NCI-H1105 (cell line): ENCODE data around the gene CHRND.
"Not testable (repeated sequence)": the region's sequence is repeated elsewhere in the genome, so short reads cannot be mapped to it uniquely, and the experiment has no call there.

Experiments used
- DNase-seq: peaks from one replicate; lab custom pipeline; 2025; lab: John Stamatoyannopoulos, UW

Gene CHRND

GRCh38 chr2:232528746-232529460, 2.9 kb downstream of the CHRND start:
- no peak for DNase-seq

DNA sequence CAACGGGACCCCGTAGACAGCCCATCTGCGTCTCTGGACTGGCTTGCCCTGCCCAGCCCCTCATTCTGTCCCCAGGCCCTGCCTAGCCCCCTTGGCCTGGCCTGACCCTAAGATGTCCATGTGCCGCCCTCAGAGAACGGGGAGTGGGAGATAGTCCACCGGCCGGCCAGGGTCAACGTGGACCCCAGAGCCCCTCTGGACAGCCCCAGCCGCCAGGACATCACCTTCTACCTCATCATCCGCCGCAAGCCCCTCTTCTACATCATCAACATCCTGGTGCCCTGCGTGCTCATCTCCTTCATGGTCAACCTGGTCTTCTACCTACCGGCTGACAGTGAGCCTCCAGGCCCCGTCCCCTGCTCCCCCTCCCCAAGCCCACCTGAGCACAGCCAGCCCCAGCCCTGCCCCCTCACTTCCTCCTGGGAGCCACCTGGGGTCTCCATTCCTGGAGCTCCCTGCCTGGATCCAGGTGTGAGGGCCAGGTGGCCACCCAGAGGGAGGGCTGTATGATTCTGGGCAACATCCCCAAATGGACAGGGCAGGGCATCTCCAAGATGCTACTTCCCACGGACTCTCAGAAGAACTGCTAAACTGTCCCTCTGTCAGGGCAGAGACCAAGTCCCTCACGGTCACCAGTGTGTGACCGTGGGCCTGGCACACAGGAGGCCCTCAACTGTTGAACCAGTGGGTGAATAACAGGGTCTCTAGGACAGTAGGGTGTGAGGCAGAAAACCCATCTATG, 4.0 kb downstream of the CHRND start:
- DNase-seq: no peak

- no peak for DNase-seq
Measured at GRCh38 chr2:232530626-232531260, 4.8 kb downstream of the CHRND start.

GRCh38 chr2:232532419-232532818, 6.5 kb downstream of the CHRND start:
- no peak for DNase-seq

DNA sequence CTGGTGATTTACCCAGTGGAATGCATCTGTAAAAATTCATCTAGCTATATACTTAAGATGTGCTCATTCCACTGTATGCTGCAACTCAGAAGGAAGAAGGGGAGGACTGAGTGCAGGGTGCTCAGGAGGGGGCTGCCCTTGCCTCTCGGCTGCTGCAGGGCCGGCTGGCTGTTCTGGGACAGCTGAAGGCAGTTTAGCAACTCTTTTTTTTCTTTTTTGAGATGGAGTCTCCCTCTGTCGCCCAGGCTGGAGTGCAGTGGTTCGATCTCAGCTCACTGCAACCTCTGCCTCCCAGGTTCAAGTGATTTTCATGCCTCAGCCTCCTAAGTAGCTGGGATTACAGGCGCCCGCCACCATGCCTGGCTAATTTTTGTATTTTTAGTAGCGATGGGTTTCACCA, 6.9 kb downstream of the CHRND start:
- DNase-seq: not testable (repeated sequence)

- no peak for DNase-seq
Measured at GRCh38 chr2:232533944-232534710, 8.2 kb downstream of the CHRND start.

DNA sequence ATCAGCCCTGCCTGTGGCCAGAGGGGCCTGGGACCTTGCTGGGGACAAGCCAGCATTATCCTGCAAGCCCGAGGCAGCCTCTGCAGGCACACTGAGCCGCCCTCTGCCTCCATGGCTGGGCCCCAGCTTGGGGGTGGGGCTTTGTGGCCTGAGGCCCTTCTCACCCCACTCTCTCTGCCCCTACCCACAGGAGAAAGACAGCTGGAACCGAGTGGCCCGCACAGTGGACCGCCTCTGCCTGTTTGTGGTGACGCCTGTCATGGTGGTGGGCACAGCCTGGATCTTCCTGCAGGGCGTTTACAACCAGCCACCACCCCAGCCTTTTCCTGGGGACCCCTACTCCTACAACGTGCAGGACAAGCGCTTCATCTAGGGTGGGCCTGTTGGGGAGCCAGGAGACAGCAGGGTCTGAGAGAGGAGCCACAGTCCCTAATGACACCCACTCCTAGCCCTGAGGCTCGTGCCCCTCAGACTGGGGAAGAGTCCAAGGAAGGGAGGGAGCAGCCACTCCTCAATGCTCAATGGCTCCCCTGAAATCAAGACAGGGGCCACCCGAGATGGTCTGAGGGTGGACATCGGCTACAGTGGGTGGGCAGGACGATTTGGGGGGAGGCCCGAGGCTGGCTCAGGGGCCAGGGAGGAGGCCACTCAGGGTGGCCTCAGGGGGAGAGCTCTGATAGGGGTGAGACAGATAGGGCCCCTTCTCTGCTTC, 9.1 kb downstream of the CHRND start:
- no peak for DNase-seq

DNA sequence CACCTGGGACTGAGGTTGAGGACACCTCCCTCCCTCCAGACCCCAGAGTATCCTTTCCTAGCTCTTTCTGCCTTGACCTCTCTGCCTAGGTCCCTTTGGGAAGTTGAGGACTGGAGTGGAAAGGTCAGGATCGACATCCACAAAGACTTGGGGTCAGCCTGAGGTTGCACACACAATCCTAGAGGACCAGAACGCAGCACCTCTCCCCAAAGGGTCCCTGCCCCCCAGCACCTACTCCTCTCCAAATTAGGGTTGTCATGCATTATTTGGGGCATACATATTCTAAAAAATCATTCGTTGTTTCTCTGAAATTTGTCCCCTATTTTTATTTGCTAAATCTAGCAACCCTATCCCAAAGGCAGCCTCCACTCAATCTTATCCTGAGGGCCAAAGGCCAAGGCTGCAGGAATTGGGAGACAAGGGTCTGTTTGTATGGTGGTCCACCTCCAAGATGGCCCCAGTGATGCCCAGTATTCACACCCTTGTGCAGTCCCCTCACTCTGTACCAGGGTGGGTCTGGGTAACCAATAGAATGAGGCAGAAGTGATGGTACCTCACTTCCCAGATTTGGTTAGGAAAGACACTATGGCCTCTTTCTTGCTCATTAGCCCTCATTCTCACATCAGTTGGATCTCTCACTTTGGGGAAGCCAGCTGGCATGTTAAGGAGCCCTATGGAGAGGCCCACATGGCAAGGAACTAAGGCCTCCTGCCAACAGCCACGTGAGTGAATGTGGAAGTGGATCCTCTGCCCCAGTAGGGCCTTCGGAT, 10.0 kb downstream of the CHRND start:
- DNase-seq: no peak

DNA sequence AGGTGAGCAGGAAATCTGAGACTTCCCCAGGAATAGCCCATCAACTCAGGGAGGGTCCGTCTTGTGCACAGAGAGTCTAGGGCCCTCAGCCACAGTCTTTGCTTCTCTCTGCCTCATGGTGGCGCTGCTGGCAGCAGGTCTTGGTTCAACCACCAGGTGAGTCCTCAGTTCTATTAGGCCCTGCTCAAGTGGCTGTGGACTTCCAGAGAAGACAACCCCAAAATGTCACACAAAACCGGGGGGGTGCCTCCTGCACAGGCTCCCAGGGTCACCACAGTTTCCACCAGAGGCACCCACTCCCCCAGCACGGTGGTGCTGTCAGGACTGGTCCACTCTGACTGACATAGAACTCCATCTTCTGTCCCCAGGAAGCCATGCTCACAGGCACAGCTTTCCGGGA, 11.1 kb downstream of the CHRND start:
- no peak for DNase-seq

DNA sequence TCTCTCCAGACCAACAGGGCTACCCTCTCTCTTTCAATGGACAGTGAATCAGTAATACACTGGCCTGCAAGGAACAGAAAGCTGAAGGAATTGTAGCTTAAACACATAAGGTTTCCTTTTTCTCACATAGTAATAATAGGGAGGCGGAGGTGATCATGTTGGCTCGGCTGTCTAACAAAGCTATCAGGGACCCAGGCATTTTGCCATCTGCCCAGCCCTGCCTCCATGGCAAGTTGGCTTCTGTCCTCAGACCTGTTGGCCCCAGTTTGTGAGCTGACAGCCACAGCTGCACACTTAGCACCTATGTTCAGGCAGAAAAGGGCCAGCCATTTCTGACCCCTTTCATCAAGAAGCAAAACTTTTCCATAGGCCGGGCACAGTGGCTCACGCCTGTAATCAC, 11.5 kb downstream of the CHRND start:
- no peak for DNase-seq

DNA sequence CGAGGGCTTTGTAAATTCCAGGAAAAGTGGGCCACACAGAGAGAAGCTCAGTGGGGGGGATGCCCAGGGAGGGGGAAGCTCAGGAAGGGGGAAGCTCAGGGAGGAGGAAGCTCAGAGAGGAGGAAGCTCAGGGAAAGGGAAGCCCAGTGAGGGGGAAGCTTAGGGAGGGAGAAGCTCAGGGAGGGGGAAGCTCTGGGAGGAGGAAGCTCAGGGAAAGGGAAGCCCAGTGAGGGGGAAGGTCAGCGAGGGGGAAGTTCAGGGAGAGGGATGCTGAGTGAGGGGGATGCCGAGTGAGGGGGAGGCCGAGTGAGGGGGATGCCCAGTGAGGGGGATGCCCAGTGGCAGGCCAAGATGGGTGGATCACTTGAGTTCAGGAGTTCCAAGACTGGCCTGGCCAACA, 12.7 kb downstream of the CHRND start:
- DNase-seq: no peak

DNA sequence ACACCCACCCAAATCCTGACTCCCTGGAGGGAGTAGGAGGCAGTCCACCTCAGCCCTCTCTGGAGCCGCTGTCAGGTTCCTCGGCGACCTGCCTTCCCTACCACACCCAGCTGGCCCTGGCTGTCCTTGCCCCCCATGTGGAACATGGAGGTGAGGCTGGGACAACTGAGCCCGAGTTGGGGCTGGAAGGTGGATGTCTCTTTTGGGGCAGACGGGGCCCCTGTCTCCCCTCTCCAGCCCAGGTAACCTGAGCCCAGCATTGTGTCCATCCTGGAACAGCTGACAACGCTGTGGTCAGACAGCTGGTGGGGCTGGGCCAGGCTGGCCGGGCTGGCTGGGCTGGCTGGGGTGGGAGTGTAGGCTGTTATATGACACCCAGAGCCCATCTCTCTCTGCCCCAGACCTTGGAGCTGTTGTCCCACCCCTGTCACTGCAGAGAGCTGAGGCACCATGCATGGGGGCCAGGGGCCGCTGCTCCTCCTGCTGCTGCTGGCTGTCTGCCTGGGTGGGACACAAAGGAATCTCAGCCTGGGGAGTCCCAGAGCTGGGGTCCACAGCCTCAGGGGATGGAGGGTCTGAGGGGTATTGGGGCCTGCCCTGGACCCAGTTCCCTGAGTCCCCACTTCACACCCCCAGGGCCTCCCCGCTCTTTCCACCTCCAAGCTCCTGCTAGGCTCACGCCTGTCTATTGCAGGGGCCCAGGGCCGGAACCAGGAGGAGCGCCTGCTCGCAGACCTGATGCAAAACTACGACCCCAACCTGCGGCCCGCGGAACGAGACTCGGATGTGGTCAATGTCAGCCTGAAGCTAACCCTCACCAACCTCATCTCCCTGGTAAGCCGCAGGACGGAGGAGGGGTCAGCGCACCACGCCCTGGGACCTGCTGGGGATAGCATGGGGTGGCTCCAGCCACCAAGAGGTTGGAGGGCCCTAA, 13.6 kb downstream of the CHRND start, which contains the start of gene CHRNG:
CHRNG (plus strand) TSS at position 395 of the 934 bp plus-strand sequence; CDS start at position 451, 56 bp downstream.
- no peak for DNase-seq

DNA sequence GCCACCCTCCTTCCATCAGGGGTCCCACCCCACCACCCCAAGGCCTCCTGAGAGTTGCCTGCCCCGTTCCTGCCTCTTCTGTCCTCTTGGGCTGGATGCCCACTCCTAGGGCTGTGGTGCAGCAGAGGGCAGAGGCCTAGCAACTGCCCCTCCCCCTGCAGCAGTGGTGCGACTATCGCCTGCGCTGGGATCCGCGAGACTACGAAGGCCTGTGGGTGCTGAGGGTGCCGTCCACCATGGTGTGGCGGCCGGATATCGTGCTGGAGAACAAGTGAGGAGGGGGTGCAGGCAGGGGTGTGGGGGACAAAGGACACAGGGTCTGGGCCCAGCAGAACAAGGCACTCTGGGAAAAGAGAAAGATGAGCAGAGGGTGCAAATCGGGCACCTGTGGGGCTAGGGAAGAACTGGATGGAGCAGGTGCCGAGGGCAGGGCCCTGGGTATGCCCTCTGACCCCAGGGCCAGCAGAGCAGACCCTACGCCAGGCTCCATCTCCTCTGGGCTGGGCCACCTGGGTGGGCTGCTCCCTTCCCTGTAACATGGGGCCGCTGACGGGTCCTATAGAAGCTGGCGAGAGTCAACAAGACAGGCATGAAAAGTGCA, 14.6 kb downstream of the CHRND start:
- no peak for DNase-seq

DNA sequence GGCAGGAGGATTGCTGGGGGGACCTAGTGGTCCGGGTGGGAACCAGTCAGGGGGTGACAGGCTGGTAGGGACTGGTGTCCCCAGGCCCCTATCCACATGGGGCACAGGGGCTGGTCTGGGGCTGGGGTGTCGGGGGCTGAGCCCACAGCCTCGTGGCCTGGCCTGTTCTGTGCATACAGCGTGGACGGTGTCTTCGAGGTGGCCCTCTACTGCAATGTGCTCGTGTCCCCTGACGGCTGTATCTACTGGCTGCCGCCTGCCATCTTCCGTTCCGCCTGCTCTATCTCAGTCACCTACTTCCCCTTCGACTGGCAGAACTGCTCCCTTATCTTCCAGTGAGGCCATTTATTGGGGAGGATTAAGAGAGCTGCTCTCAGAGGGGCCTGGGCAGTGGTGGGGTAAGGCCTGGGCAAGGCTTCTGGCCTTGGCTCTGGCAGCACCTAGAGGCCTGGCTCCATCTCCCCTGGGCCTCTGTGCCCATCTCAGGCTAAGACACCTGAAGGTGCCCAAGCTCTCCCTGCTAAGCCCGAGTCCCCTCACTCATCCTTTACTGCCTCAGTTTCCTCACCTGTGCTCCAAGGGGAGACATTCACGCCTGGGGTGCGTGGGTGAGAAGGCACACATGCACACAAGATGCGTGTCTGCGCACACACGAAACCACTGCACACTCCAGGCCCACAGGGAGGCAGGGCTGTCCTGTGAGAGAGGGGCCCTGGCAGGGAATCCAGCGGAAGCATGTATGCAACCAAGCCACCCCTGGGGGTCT, 15.4 kb downstream of the CHRND start:
- no peak for DNase-seq

- no peak for DNase-seq
Measured at GRCh38 chr2:232541961-232542714, 16.2 kb downstream of the CHRND start.

DNA sequence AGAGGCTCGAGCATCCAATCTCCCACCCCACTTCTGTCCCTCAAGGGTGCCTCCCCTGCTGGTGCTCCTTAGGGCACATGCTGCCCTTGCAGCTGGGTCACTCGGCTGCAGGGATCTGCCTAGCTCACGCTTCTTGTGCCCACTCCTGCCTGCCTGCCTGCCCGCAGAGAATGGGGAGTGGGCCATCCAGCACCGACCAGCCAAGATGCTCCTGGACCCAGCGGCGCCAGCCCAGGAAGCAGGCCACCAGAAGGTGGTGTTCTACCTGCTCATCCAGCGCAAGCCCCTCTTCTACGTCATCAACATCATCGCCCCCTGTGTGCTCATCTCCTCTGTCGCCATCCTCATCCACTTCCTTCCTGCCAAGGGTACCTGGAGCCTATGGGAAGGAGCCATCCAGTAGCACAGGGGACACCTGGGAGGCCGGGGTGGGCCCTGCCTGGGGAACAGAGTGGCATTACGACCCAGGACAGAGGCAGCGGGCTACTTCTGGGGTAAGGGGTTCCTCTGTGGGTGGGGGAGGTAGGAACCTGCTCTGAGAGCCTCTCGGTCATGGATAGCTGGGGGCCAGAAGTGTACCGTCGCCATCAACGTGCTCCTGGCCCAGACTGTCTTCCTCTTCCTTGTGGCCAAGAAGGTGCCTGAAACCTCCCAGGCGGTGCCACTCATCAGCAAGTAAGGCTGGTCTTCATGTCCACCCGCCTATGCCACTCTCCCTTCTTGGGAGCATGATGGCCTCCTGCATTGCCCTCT, 16.9 kb downstream of the CHRND start:
- no peak for DNase-seq

DNA sequence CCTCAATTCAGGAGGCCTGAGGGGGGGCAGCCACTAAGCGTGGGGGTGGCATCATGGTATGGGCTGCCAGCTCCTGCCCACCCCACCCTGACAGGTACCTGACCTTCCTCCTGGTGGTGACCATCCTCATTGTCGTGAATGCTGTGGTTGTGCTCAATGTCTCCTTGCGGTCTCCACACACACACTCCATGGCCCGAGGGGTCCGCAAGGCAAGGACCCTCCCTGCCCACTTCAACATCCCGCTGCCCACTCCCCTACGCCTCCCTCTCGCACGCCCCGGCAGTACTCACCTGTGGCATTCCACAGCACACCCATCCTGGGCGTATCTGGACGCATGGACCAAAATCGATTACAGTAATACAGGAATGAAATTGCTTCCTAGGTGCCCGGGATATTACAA, 17.5 kb downstream of the CHRND start:
- no peak for DNase-seq
